Activated T-helper 17 cell treated with anti-CD3 and anti-CD28 coated beads, Interleukin-2, amount 50 U/mL, for 72 hours (primary cell): ENCODE data around the gene CPEB1. TPM values are rescaled to one million over a fixed set of nuclear protein-coding genes. Genes with fewer than 3 reads are reported as not detected.
"Not testable (repeated sequence)": the region's sequence is repeated elsewhere in the genome, so short reads cannot be mapped to it uniquely, and the experiment has no call there.

ENCODE experiments used
- ATAC-seq: fragments of 150-1000 bp; cut with Tn5 transposase; replicated peaks from 2 replicates; pipeline ENCODE4 v1.10.0; 2021; ENCODE audit warnings: mild to moderate bottlenecking, moderate library complexity
- H3K27ac Mint-ChIP-seq: one replicate; pipeline ENCODE4 v1.8.0; 2022; ENCODE audit warnings: mixed read lengths
- H3K27me3 Mint-ChIP-seq: one replicate; pipeline ENCODE4 v1.8.0; 2022; ENCODE audit warnings: mixed read lengths
- H3K36me3 Mint-ChIP-seq: one replicate; pipeline ENCODE4 v1.8.0; 2022; ENCODE audit warnings: low read depth, mild to moderate bottlenecking, mixed read lengths
- H3K4me1 Mint-ChIP-seq: one replicate; pipeline ENCODE4 v1.8.0; 2022; ENCODE audit warnings: mixed read lengths
- H3K4me3 Mint-ChIP-seq: one replicate; pipeline ENCODE4 v1.8.0; 2022; ENCODE audit warnings: mild to moderate bottlenecking, mixed read lengths
- H3K9me3 Mint-ChIP-seq: one replicate; pipeline ENCODE4 v1.8.0; 2022; ENCODE audit warnings: mixed read lengths
- total RNA-seq, 2 donors: library from RNA; stranded (reverse); gene quantifications; one replicate each; pipeline ENCODE4 v1.2.3, GENCODE V29; 2022

Gene CPEB1
- total RNA-seq, 2 donors from 2014 or later: 0.26 TPM; not detected in 1

DNA sequence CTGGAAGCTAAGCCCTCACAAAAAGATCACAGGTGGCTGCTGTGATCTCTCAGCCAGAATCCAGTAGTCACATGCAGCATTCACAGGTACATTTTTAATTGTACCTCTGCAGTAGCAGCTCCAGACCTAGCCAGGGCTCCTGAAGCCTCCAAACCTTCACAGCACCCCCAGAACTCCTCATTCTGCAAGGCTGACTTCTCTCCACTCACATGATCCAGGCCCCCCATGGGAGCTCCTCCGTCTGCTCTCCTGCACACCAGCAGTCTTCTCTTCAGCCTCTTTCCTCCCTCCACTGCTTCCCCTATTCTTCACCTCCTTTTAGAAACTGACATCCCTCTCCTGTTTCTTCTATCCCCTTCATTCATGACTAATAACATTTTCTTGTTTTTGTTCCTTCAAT, 13.2 kb upstream of the CPEB1 start:
- Mint-ChIP-seq H3K27me3 (peaks cover 38% of the 10 kb centered on the region), H3K36me3 (no peaks in the 10 kb centered on the region), H3K9me3 (no peaks in the 10 kb centered on the region), H3K27ac (no peak overlapping the region), H3K4me3 (no peak overlapping the region), H3K4me1 (no peaks in the 10 kb centered on the region)
- ATAC-seq: no peak

DNA sequence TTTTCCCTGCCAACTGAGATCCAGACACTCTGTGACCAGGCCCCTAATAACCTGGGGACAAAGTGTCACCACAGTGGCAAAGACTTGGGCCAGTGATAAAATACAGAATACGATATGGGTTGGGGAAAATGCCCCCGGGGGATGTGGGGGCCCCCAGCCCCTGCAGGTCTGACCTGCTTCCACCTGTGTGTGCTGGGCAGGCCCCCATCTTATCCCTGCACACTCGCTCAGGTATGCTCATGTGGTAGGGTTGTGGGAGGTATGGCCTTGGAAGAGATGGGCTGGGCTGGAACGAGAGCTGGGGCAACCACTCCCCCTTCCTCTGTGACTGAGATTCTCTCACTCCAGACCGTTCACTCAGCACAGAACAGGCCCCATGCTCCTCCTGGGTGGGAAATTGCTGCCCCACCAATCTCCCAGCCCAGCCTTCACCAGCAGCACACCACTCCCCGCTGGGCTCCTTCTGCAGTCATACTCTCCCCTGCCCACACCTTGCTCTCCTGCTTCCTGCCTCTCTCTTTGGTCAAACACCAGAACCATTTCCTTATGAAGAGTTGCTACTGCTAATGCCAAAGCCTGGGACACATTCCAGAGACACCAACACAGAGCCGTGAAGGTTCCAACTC, 9.6 kb upstream of the CPEB1 start:
- Mint-ChIP-seq H3K4me3 (no peak overlapping the region), H3K4me1 (no peaks in the 10 kb centered on the region), H3K9me3 (no peaks in the 10 kb centered on the region), H3K27me3 (peaks cover 27% of the 10 kb centered on the region), H3K27ac (no peak overlapping the region), H3K36me3 (no peaks in the 10 kb centered on the region)
- no peak for ATAC-seq

DNA sequence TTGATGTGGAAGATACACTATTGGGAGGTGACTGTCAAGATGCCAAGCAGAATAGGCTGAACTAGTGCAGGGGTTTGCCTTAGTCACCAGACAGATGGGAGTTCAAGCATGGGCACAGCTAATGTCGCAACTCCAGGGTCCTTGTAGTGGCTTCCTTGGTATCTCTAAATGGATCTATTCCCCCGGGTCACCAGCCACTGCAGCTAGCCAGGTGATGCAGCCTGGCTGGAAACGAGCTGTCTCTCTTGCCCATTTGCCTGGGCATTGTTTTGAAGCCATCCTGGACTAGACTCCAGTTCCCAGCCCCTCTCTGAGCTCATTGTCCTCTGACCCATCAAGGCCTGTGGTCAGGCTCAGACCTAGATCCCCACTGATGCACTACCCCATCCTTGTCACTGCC, 8.4 kb upstream of the CPEB1 start:
- ATAC-seq: no peak
- Mint-ChIP-seq H3K27me3 (peaks cover 21% of the 10 kb centered on the region), H3K4me3 (no peak overlapping the region), H3K4me1 (no peaks in the 10 kb centered on the region), H3K9me3 (no peaks in the 10 kb centered on the region), H3K27ac (no peak overlapping the region), H3K36me3 (no peaks in the 10 kb centered on the region)

DNA sequence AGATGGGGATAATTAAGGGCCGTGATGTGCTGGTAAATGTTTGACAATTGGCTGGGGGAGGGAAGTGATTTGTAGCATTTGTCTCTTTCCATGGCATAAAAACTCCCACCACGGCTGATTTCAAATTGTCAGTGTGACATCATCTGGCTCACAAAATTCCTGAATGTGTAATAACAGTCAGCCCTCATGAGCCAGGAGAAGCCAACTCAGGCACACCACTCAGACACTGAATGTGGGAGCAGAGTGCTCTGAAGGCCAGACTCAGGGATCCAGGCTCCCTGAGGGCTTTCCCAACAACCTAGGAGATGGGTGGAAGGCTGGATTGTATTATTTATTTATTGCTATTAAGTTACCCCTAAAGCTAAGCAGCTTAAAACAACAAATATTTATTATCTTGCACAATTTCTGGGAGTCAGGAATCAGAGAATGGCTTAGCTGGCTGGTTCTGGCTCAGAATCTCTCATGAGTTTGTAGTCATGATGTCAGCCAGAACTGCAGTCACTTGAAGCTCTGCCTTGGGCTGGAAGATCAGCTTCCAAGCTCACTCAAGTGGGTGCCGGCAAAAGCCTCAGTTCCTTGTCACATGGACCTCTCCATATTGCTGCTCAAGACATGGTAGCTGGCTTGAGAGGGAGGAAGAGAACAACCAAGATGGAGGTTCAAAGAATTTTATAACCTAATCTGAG, 6.5 kb upstream of the CPEB1 start:
- peaks cover 19% of the 10 kb centered on the region for H3K27me3 Mint-ChIP-seq
- no peaks in the 10 kb centered on the region for H3K36me3 Mint-ChIP-seq
- H3K9me3 Mint-ChIP-seq: no peaks in the 10 kb centered on the region
- H3K27ac Mint-ChIP-seq: no peak overlapping the region
- no peak overlapping the region for H3K4me3 Mint-ChIP-seq
- no peaks in the 10 kb centered on the region for H3K4me1 Mint-ChIP-seq
- no peak for ATAC-seq

DNA sequence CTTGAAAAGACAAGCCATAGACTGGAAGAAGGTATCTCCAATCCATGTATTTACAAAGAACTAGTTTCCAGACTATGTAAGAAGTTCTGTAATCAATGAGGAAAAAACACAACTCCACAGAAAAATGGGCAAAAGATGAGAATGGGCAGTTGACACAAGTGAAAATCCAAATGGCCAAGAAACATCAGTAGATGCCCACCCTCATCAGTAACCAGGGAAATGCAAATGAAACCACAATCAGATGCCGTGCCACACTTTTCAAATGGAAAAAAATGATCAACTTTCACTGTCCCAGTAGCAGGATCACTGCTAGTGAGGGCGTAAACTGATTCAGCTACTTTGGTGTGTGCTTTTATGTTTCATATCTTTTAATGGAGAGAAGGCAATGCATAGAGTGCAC, 4.5 kb upstream of the CPEB1 start:
- no peaks in the 10 kb centered on the region for H3K9me3 Mint-ChIP-seq
- no peak overlapping the region for H3K4me3 Mint-ChIP-seq
- H3K36me3 Mint-ChIP-seq: no peaks in the 10 kb centered on the region
- ATAC-seq: no peak
- H3K27ac Mint-ChIP-seq: no peak overlapping the region
- no peaks in the 10 kb centered on the region for H3K4me1 Mint-ChIP-seq
- peaks cover 21% of the 10 kb centered on the region for H3K27me3 Mint-ChIP-seq

DNA sequence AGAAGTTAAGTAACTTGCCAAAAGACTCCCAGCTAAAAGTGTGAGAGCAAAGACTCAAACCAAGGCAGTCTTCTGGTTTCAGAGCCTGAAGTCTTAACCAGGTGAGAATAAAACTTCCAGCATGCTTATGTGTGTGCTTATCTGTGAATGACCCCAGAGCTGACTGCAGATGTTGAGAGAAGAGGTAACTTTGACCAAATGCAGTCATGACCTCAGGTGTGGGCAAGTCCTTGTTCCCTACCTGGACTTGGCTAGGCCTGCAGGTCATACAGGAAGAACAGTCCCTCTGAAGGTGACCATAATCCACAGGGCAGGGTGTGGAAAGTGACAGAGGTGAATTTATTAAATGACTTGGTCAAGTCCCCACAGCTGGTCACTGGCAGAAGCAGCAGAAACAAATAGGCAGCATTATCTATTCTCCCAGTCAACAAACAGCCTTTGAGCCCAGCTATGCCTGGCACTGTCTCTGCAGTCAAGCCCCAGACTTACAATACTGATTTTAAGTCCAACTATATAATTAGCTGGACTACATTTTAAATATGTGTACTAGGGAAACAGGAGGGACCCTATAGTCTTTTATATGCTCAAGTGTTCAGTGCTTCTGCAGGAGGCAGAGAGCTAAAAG, 3.0 kb upstream of the CPEB1 start:
- H3K36me3 Mint-ChIP-seq: no peaks in the 10 kb centered on the region
- ATAC-seq: no peak
- no peak overlapping the region for H3K4me3 Mint-ChIP-seq
- H3K27me3 Mint-ChIP-seq: peaks cover 26% of the 10 kb centered on the region
- H3K4me1 Mint-ChIP-seq: no peaks in the 10 kb centered on the region
- no peak overlapping the region for H3K27ac Mint-ChIP-seq
- H3K9me3 Mint-ChIP-seq: no peaks in the 10 kb centered on the region

DNA sequence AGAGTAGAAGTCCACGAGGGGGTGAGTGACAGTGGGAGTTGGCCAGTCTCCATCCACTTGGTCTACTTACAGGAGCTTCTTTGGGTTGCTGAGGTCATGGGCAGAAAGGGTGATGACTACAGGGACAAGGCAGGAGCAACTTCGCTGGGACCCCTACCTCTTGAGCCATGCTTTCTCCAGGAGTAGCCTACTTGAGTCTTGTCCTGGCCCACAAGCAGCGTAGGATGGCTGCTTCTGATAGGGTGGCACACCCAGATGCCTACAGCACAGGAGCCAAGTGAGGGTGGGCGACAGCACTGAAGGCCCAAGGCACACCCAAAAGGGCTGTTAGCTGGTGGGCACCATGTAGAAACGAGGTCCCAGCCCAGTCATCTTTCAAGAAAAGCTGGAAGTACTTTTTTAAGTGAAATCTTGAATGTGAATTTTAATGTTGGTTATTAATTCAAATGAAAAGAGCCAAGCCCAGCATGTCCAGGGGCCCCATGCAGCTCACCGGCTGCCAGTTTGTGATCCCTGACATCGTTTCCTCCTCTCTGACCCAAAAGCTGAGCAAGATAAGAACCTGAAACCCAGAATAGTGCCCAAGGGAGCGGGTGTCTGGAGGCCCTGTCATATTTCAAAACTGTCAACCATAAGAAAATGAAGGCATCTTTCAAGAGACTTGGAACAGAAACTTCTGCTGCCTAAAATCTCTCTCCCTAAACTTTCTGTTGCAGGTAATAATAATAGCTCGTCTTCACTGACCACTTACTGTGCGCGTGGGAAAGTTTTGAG, 2.2 kb upstream of the CPEB1 start:
- H3K9me3 Mint-ChIP-seq: no peaks in the 10 kb centered on the region
- H3K36me3 Mint-ChIP-seq: no peaks in the 10 kb centered on the region
- H3K4me1 Mint-ChIP-seq: no peaks in the 10 kb centered on the region
- peak overlapping the region; percentile 42 for H3K4me3 Mint-ChIP-seq
- no peak overlapping the region for H3K27ac Mint-ChIP-seq
- no peak for ATAC-seq
- peaks cover 28% of the 10 kb centered on the region for H3K27me3 Mint-ChIP-seq

DNA sequence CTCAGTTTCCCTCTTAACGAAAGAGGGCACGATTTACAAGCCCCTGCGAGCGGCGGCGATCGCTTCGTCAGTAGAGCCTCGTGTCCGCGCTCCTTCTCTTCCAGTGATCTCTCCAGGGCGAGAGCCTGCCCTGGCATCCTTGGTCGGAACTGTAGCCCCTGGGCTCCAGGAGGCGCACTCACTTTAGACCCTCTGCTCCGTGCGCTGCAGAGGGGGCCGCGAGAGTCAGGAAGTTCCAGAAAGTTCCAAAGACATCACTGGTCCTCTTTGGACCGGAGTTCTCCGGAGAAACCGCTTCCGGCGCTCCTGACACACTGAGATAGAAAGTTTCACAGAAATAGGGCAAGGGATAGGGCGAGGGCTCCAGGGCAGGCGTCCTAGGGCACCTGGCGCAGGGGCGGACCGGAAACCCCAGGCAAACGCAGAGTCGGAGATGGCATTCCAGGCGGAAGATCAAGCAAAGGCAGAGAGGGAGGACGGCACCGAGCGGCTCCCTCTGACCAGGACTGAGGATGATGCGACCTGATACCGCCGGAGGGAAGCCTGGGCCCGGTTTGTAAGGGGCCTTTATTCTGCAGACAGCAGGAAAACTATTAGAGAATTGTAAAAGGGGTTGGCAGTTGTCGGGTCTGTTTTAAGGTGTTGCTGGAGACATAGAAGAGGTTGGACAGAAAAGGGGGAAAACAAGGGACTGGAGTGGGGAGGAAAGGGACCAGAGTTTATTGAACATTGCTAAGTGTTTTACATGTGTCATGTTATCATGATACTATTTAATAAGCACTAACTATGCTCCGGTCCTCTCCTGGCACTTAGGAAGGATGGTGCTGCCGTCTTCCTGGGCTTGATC, 1.3 kb upstream of the CPEB1 start:
- Mint-ChIP-seq H3K4me1 (no peaks in the 10 kb centered on the region), H3K27me3 (peaks cover 32% of the 10 kb centered on the region), H3K27ac (no peak overlapping the region), H3K4me3 (peak overlapping the region; percentile 42), H3K9me3 (no peaks in the 10 kb centered on the region), H3K36me3 (no peaks in the 10 kb centered on the region)
- ATAC-seq: no peak

DNA sequence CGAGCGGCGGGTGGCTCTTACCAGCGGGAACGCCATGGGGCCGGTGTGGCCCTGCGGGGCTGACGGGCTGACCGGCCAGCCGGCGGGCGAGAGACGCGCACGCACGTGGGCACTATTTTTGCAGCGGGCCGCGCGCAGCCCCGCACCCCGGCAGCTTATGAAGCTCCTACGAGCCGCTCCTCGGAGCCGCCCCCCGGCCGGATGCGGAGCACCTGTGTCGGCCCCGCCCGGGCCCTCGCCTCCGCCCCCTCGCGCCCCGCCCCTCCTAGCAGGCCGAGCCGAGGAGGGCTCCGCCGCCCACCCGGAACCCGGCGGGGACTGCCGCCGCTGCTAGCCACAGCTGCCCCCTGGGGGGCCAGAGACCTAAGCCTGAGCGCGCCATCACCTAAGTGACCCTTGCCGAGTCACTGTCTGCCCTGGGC, 683 bp upstream of the CPEB1 start:
- peak; percentile 55 for ATAC-seq
- Mint-ChIP-seq H3K4me1 (no peaks in the 10 kb centered on the region), H3K9me3 (no peaks in the 10 kb centered on the region)

DNA sequence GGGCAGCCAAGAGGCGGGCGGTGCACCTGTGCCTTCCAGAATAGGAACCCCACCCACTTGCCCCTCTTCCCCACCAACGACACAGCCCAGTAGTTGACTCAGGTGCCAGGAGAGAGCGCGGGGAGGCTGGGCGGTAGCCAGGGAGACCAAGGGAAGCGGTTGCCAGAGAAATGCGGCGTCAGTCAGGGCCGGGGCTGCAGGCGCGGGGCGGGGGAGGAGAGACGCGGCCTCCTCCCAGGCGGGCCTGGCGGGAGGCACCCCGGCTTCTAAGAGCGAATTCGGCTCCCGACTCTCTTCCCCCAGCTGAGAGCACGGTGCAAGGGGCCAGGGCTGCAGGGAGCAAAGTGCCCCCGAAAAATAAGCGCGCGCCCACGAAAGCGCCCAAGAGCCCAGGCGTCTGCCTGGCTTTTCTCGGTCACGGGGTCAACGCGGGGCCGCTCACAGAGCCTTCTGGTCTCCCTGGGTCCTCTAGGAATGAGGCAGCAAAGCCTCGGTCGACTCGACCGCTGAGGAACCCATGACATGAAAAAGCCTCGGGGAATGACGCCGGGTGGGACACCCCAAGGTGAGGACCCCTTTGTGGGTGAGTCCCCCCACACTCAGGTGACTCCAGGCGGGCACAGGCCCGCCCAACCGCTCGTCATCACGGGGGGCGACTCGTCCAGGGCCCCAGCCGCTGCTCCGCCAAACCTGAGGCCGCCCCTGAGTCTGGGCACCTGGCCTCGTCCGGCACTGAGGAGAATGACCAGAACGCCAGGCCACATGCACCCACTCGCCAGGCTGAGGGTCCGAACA, 716 bp downstream of the CPEB1 start:
- Mint-ChIP-seq H3K27me3 (peaks cover 37% of the 10 kb centered on the region), H3K4me1 (no peaks in the 10 kb centered on the region), H3K9me3 (no peaks in the 10 kb centered on the region), H3K27ac (no peak overlapping the region), H3K36me3 (no peaks in the 10 kb centered on the region), H3K4me3 (peak overlapping the region; percentile 51)
- no peak for ATAC-seq

More for the DNA sequence above, 683 bp upstream of the CPEB1 start:
- Mint-ChIP-seq H3K36me3 (no peaks in the 10 kb centered on the region), H3K27me3 (peaks cover 30% of the 10 kb centered on the region), H3K27ac (no peak overlapping the region), H3K4me3 (peak overlapping the region; percentile 42)

DNA sequence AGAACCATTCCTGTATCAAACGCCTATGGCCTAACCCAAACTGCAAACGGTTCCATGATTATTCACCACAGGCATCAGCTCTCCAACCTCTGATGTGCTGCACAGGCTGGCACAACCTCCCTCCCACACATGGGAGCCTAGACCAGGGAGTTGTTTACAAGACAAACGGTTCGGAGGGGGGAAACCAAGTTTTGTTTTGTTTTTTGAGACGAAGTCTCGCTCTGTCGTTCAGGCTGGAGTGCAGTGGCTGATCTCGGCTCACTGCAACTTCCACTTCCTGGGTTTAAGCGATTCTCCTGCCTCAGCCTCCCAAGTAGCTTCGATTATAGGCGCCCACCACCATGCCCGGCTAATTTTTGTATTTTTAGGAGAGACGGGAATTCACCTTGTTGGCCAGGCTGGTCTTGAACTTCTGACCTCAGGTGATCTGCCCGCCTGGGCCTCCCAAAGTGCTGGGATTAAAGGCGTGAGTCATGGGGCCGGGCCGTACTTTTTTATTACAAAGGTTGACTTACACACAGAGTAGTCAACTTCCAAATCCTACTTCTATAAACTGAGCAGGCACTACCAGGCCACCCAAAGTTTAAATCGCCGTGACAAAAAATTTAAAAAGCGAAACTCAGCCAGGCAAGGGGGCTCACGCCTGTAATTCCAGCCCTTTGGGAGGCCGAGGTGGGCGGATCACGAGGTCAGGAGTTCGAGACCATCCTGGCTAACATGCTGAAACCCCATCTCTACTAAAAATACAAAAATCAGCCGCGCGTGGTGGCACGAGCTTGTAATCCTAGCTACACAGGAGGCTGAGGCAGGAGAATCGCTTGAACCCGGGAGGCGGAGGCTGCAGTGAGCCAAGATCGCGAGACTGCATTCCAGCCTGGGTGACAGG, 2.0 kb downstream of the CPEB1 start:
- not testable (repeated sequence) for ATAC-seq, H3K27ac Mint-ChIP-seq, H3K4me1 Mint-ChIP-seq, H3K4me3 Mint-ChIP-seq, H3K36me3 Mint-ChIP-seq, H3K9me3 Mint-ChIP-seq
- peaks cover 49% of the 10 kb centered on the region for H3K27me3 Mint-ChIP-seq

DNA sequence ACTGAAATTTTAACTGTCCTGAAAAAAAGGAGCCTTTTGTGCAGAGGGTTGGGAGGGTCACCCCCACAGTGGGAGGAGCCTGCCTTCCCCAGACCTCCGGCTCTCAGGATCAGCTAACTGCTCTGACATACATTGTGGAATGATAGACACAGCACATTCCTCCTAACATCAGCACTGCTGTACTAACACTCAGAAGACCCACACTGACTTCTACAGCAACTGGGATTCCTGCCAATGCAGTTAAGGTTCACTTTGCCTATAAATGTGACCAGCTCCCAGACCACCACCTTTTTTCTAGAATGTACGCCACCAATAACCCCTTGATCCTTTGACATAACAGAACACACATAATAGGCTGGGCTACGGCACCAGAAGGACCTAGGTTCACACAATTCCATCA, 3.2 kb downstream of the CPEB1 start:
- no peak overlapping the region for H3K27ac Mint-ChIP-seq
- no peak overlapping the region for H3K4me3 Mint-ChIP-seq
- no peaks in the 10 kb centered on the region for H3K36me3 Mint-ChIP-seq
- H3K9me3 Mint-ChIP-seq: no peaks in the 10 kb centered on the region
- no peak for ATAC-seq
- no peaks in the 10 kb centered on the region for H3K4me1 Mint-ChIP-seq
- peaks cover 55% of the 10 kb centered on the region for H3K27me3 Mint-ChIP-seq

DNA sequence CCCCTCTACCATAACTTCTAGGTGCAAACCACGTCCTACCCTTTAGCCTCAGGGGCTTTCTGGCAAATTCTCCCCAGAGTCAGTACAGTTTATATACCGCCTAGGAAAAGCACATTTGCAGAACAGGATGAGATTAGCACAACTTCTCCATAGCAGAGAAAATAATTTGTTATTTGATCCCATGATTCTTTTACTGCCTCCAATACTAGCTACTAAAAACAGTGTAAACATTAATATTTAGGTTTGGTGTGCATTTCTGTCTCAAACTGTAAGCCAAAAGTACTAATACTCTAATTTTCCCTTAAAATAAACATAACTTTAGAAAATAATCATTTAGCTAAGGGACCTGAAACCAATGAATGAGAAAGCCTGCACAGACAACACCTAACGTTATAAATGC, 4.5 kb downstream of the CPEB1 start:
- H3K9me3 Mint-ChIP-seq: no peaks in the 10 kb centered on the region
- H3K4me3 Mint-ChIP-seq: no peak overlapping the region
- no peaks in the 10 kb centered on the region for H3K4me1 Mint-ChIP-seq
- H3K27ac Mint-ChIP-seq: no peak overlapping the region
- no peak for ATAC-seq
- H3K36me3 Mint-ChIP-seq: no peaks in the 10 kb centered on the region
- peaks cover 54% of the 10 kb centered on the region for H3K27me3 Mint-ChIP-seq
